NCI-H2107 treated with DMSO at 0.1 percent for 48 hours (cell line): ENCODE data around the gene AS3MT.
"Not testable (repeated sequence)": the region's sequence is repeated elsewhere in the genome, so short reads cannot be mapped to it uniquely, and the experiment has no call there.

ENCODE experiments used
- DNase-seq: peaks from one replicate; lab custom pipeline; 2025; ENCODE audit not compliant: unreplicated experiment; lab: John Stamatoyannopoulos, UW

The AS3MT gene

GRCh38 chr10:102855731-102856436 is 13.4 kb upstream of the AS3MT start:
- DNase-seq = not testable (repeated sequence)

DNA sequence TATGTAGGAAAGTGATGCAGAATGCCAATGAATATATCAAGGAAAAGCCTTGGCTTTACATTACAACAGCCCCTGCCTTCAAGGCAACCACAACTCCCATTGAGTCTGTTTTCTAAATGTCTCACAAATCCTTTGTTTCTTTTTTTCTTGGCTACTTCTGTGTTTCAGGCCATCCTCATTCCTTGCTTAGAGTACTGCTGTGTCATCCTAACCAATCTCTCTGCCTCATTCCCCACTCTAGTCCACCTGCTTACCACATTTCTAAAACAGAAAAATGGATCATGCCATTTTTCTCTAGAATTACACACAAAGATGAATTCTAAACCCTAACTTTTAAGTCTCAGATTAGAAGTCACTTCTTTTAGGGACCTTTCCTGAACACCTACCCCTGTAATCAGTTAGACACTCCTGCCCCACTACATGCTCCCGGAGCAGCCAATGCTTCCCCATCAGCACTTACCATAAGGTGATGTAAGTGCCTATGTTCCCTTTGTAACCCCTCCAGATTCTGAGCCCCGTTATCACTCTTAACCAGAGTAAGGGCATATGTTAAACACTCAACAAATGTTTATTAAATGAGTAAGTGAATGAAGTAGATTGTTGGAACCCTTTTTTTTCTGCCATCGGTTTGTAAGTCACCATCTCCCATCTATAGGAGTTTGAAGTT is 12.4 kb upstream of the AS3MT start:
- DNase-seq = no peak

GRCh38 chr10:102859911-102860310 is 9.4 kb upstream of the AS3MT start:
- no peak for DNase-seq

GRCh38 chr10:102863660-102864059 is 5.6 kb upstream of the AS3MT start:
- DNase-seq = no peak

GRCh38 chr10:102865620-102866019 is 3.6 kb upstream of the AS3MT start:
- DNase-seq = no peak

DNA sequence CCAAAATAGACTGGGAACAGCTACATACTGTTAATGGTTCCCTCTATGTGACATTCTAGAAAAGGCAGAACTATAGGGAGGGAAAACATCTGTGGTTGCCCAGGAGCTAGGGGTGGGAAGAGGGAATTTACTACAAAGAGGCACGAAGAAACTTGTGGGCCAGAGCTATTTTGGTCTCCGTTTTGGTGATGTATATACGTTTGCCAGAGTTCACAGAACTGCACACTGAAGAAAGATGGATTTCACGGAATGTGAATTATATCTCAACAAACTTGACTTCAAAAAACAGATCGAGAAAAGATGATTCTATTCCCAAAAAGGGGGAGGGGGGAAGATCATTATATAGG is 386 bp upstream of the AS3MT start:
- DNase-seq = no peak

DNA sequence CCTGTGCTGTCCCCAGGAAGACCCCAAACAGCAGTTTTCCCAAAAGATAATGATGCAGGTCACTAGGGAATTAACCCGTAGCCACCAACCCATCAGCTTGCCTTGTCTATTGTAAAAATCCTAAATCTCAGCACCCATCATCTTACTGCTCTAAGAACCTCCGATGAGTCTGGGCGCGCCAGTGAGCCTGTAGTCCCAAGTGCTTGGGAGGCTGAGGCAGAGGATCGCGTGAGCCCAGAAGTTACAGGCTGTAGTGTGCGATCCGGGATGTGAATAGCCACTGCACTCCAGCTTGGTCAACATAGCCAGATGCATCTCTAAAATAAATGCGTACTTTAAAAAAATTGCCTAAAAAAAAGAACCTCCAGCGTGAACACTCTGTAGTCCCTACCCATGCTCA is 951 bp downstream of the AS3MT start:
- no peak for DNase-seq

- no peak for DNase-seq
Measured at GRCh38 chr10:102872163-102872562, 2.9 kb downstream of the AS3MT start.

DNA sequence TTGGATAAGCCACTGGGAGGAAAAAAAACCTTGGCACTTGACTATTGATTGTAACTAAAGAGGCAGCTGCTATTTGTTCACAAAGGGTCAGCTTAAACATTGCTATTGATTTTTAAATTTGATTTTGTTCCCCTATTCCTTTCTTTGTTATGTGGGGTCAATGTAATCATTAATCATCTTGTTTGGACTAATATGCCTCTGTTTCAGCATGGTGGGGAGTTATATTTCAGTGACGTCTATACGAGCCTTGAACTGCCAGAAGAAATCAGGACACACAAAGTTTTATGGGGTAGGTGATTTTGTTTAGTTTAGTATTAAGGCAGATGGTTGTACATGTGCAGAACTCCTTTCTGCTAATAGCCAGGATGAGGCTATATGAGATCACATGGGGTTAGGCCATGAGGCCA is 7.5 kb downstream of the AS3MT start:
- no peak for DNase-seq

GRCh38 chr10:102878629-102879028 is 9.4 kb downstream of the AS3MT start:
- no peak for DNase-seq

- no peak for DNase-seq
Measured at GRCh38 chr10:102880256-102880655, 11.0 kb downstream of the AS3MT start.

DNA sequence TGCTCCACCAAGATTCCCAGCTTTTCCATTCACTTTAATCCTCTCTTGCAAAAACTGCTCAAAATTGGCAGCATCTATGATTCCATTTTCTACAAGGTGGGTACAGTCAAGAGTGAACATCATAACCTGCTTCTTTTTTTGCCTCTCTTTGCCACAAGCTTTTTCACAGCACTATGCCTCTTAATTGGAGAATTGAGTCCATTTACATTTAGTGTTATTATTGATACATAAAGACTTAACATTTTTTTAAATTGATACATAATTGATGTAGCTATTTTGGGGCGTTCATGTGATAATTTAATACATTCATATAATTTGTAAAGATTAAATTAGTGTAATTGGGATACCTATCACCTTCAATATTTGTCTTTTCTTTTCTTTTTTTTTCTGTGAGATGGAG is 18.8 kb downstream of the AS3MT start:
- DNase-seq = no peak

GRCh38 chr10:102894466-102895213 is 25.4 kb downstream of the AS3MT start:
- no peak for DNase-seq

- DNase-seq = no peak
Measured at GRCh38 chr10:102900006-102900405, 30.7 kb downstream of the AS3MT start.

GRCh38 chr10:102904346-102904745 is 35.1 kb downstream of the AS3MT start:
- no peak for DNase-seq

DNA sequence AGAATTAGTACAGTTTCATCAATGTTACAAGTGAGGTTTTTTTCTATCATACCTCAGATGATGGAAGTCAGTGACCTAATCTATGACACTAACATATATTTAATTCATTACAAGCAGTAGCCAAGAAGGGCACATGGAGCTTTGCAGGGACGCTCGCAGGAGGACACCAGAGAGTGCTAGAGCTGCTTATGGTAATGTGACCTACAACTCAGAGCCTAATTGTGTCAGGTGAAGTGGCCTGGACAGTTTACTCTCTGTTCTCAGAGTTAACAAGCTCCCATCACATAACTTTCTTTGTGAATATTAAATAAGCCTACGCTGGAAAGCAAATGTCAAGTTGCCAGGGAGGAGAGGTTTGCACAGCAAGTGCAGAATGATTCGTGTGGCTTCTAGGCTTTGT is 37.2 kb downstream of the AS3MT start:
- no peak for DNase-seq

GRCh38 chr10:102914781-102915180 is 45.5 kb downstream of the AS3MT start:
- DNase-seq = no peak

DNA sequence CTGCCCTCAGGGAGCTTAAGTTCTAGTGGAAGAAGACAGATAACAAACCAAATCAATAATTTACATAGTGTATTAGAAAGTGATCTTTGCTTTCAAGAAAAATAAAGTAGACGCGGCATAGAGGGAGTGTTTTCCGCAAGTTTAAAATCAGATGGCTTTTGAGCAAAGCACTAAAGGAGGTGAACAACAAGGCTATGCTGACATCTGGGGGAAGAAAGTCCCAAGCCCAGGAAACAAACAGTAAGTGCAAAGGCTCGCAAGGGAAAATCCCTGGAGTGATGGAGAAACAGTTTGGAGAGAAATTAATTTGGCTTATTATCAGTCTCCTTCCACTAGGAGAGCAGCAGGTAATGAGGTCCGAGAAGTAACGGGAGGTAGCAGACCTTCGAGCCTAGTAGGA is 46.9 kb downstream of the AS3MT start:
- DNase-seq = no peak

GRCh38 chr10:102917314-102917961 is 48.2 kb downstream of the AS3MT start:
- DNase-seq = peak; percentile 16

DNA sequence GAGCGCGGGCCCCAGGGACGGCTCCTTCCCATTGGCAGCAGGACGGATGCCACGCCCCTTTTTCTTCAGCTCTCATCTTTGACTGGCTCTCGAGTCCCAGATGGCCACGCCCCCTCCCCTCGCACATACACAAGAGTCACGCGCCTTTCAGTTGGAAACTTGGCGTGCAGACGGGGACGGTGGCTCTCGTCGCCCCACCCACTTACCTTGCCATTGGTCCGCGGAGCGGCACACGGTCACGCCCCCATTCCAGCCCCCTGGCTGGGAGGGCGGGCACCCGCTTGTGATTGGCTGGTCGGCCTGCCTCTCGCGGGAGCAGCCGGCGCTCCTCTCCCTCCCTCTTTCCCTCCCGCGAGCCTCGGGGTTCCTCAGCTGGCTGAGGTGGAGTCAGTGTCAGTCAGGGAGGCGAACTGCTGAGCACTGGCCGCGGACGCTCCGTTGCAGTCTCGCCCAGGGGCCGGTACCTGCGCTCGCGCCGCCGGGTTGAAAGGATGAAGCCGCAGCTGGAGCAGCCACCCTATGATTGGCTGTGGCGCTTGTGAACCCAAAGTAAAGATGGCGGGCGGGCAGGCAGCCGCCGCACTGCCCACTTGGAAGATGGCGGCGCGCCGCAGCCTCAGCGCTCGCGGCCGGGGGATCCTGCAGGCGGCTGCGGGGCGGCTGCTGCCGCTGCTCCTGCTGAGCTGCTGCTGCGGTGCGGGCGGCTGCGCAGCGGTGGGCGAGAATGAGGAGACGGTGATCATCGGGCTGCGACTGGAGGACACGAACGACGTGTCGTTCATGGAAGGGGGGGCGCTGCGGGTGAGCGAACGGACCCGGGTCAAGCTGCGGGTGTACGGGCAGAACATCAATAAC is 48.9 kb downstream of the AS3MT start, which contains the start of gene CNNM2:
CNNM2 (plus strand) TSS at position 333 of the 855 bp plus-strand sequence; CDS start at position 520, 187 bp downstream.
- DNase-seq = peak; percentile 93

DNA sequence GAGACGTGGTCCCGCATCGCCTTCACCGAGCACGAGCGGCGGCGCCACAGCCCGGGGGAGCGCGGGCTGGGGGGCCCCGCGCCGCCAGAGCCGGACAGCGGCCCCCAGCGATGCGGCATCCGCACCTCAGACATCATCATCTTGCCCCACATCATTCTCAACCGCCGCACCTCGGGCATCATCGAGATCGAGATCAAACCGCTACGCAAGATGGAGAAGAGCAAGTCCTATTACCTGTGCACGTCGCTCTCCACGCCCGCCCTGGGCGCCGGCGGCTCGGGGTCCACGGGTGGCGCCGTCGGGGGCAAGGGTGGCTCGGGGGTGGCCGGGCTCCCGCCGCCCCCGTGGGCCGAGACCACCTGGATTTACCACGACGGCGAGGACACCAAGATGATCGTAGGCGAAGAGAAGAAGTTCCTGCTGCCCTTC is 49.6 kb downstream of the AS3MT start:
- DNase-seq = no peak
